HepG2 (cell line): ENCODE measurements around the gene RABL6. TPM values are rescaled to one million over a fixed set of nuclear protein-coding genes. Genes with fewer than 3 reads are reported as not detected.

Experiments used
- CENPT ChIP-seq: sonication (generic); formaldehyde crosslinking; IDR thresholded peaks from 2 replicates; pipeline ENCODE4 v1.8.0; 2022; ENCODE audit warnings: low read depth, mild to moderate bottlenecking, moderate library complexity, missing genetic modification reagents
- HOXA7 ChIP-seq: sonication (generic); formaldehyde crosslinking; IDR thresholded peaks from 2 replicates; pipeline ENCODE4 v1.8.1; 2022; ENCODE audit warnings: mild to moderate bottlenecking, missing genetic modification reagents, moderate library complexity
- HOXA9 ChIP-seq: sonication (generic); formaldehyde crosslinking; IDR thresholded peaks from 2 replicates; pipeline ENCODE4 v1.8.1; 2022; ENCODE audit warnings: missing genetic modification reagents, mild to moderate bottlenecking, moderate library complexity, borderline replicate concordance
- MAFK ChIP-seq, 2 experiments: IDR thresholded peaks in 1 of 2; conservative IDR thresholded peaks in 1 of 2; 2 replicates each; pipeline ENCODE4 v1.6.1; 2011; ENCODE audit warnings: improper control_type of control experiment in 2 of 2, low read length in 2 of 2
- MEF2D ChIP-seq: sonication (generic); formaldehyde crosslinking; IDR thresholded peaks from 2 replicates; pipeline ENCODE4 v1.5.1; 2020; ENCODE audit warnings: mild to moderate bottlenecking, missing genetic modification reagents
- PREB ChIP-seq: sonication (generic); formaldehyde crosslinking; IDR thresholded peaks from 2 replicates; pipeline ENCODE4 v1.4.0; 2020; ENCODE audit warnings: missing genetic modification reagents
- TFDP2 ChIP-seq: sonication (generic); formaldehyde crosslinking; IDR thresholded peaks from 2 replicates; pipeline ENCODE4 v1.4.0; 2020; ENCODE audit warnings: missing genetic modification reagents
- THAP11 ChIP-seq: IDR thresholded peaks from 2 replicates; pipeline ENCODE4 v1.6.1; 2016; ENCODE audit warnings: missing biosample characterization, missing genetic modification reagents
- TIGD3 ChIP-seq: sonication (generic); formaldehyde crosslinking; IDR thresholded peaks from 2 replicates; pipeline ENCODE4 v1.5.1; 2020; ENCODE audit warnings: mild to moderate bottlenecking, missing genetic modification reagents, borderline replicate concordance
- ZEB1 ChIP-seq: IDR thresholded peaks from 2 replicates; pipeline ENCODE4 v1.6.1; 2012; ENCODE audit warnings: mild to moderate bottlenecking, low read depth, inconsistent platforms; ENCODE audit not compliant: insufficient replicate concordance
- ZFP36L1 ChIP-seq: sonication (generic); formaldehyde crosslinking; IDR thresholded peaks from 2 replicates; pipeline ENCODE4 v1.8.0; 2022; ENCODE audit warnings: mild to moderate bottlenecking, missing genetic modification reagents, moderate library complexity
- ZFP36L2 ChIP-seq: sonication (generic); formaldehyde crosslinking; IDR thresholded peaks from 2 replicates; pipeline ENCODE4 v1.4.0; 2020; ENCODE audit warnings: missing genetic modification reagents
- ZNF484 ChIP-seq: sonication (generic); formaldehyde crosslinking; IDR thresholded peaks from 2 replicates; pipeline ENCODE4 v1.5.1; 2020; ENCODE audit warnings: mild to moderate bottlenecking, low read depth, missing genetic modification reagents, borderline replicate concordance
- ZNF644 ChIP-seq: IDR thresholded peaks from 2 replicates; pipeline ENCODE4 v1.6.1; 2016; ENCODE audit warnings: low read depth
- ZNF775 ChIP-seq: sonication (generic); formaldehyde crosslinking; IDR thresholded peaks from 2 replicates; pipeline ENCODE4 v1.4.0; 2020; ENCODE audit warnings: missing genetic modification reagents, mild to moderate bottlenecking, moderate library complexity, borderline replicate concordance
- polyA plus RNA-seq, 8 experiments: library from polyadenylated mRNA; depleted of rRNA in 3 of 8; stranded (reverse) in 7 of 8; unstranded in 1 of 8; fragments of >200 nt; fragmentation: Illumina TruSeq in 4 of 8; extraction: Trizol in 4 of 8; gene quantifications; 2 replicates each; pipeline versions ENCODE4 v1.2.1 to v1.2.3, GENCODE V29; 2011 to 2016; ENCODE audit warnings: low read depth in 4 of 8, missing spikeins in 1 of 8, mixed read lengths in 1 of 8; ENCODE audit not compliant: insufficient read depth in 1 of 8
- total RNA-seq, 5 experiments: library from RNA; depleted of rRNA; stranded (reverse); fragments of >200 nt; fragmentation: Illumina TruSeq; extraction: Trizol; gene quantifications; 2 replicates each; pipeline ENCODE4 v1.2.3, GENCODE V29; 2016; ENCODE audit warnings: low read depth in 1 of 5
- TF ChIP-seq, protein P1 (sequence below): sonication (generic); formaldehyde crosslinking; IDR thresholded peaks from 2 replicates; pipeline ENCODE4 v1.4.0; 2020; ENCODE audit warnings: missing genetic modification reagents, mild to moderate bottlenecking, borderline replicate concordance
- TF ChIP-seq, protein P2 (sequence below), 2 experiments: sonication (generic) in 1 of 2; formaldehyde crosslinking in 1 of 2; IDR thresholded peaks; 2 replicates each; pipeline versions ENCODE4 v1.4.0 to v1.6.1; 2016 to 2020; ENCODE audit warnings: borderline replicate concordance in 1 of 2, low read depth in 1 of 2, mild to moderate bottlenecking in 1 of 2, missing genetic modification reagents in 1 of 2

The RABL6 gene
- total and polyA plus RNA-seq, 2 of the 13 experiments (the other 11 are each of a cell fraction or from before 2014, with no cell fraction given) = 81.5 to 125 TPM

GRCh38 chr9:136848393-136849037, 40.8 kb downstream of the RABL6 start (continued):
- no peak for TF ChIP-seq ZNF775 (CRISPR knock-in tag)
- TF ChIP-seq CENPT (CRISPR knock-in tag) = no peak
- TF ChIP-seq MAFK (conservative IDR thresholded peaks at IDR 0.05 in 1 of 2, IDR thresholded peaks at IDR 0.05 in 1 of 2; ENCODE audit: low read length in 2 of 2) = no peak
- TF ChIP-seq, protein P1, sequence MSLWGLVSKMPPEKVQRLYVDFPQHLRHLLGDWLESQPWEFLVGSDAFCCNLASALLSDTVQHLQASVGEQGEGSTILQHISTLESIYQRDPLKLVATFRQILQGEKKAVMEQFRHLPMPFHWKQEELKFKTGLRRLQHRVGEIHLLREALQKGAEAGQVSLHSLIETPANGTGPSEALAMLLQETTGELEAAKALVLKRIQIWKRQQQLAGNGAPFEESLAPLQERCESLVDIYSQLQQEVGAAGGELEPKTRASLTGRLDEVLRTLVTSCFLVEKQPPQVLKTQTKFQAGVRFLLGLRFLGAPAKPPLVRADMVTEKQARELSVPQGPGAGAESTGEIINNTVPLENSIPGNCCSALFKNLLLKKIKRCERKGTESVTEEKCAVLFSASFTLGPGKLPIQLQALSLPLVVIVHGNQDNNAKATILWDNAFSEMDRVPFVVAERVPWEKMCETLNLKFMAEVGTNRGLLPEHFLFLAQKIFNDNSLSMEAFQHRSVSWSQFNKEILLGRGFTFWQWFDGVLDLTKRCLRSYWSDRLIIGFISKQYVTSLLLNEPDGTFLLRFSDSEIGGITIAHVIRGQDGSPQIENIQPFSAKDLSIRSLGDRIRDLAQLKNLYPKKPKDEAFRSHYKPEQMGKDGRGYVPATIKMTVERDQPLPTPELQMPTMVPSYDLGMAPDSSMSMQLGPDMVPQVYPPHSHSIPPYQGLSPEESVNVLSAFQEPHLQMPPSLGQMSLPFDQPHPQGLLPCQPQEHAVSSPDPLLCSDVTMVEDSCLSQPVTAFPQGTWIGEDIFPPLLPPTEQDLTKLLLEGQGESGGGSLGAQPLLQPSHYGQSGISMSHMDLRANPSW = no peak
- TF ChIP-seq THAP11 (CRISPR knock-in tag) = no peak
- no peak for TF ChIP-seq TIGD3 (CRISPR knock-in tag)
- TF ChIP-seq TFDP2 (CRISPR knock-in tag) = no peak
- TF ChIP-seq ZNF484 = peak; percentile 79; the same call in 1 of the 2 replicates
- TF ChIP-seq, protein P2, sequence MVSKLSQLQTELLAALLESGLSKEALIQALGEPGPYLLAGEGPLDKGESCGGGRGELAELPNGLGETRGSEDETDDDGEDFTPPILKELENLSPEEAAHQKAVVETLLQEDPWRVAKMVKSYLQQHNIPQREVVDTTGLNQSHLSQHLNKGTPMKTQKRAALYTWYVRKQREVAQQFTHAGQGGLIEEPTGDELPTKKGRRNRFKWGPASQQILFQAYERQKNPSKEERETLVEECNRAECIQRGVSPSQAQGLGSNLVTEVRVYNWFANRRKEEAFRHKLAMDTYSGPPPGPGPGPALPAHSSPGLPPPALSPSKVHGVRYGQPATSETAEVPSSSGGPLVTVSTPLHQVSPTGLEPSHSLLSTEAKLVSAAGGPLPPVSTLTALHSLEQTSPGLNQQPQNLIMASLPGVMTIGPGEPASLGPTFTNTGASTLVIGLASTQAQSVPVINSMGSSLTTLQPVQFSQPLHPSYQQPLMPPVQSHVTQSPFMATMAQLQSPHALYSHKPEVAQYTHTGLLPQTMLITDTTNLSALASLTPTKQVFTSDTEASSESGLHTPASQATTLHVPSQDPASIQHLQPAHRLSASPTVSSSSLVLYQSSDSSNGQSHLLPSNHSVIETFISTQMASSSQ (IDR thresholded peaks at IDR 0.05; ENCODE audit: low read depth) = no peak
- TF ChIP-seq, protein P2 (CRISPR knock-in tag; IDR thresholded peaks at IDR 0.05; ENCODE audit: borderline replicate concordance) = no peak; the same call in 1 of the 2 replicates
- no peak for TF ChIP-seq PREB
- no peak for TF ChIP-seq ZNF644 (CRISPR knock-in tag)
- no peak for TF ChIP-seq ZFP36L2
- TF ChIP-seq HOXA9 (CRISPR knock-in tag) = peak; percentile 29; the same call in 1 of the 2 replicates
- TF ChIP-seq MEF2D (CRISPR knock-in tag) = no peak
- TF ChIP-seq ZEB1 = no peak
- TF ChIP-seq HOXA7 (CRISPR knock-in tag) = 0 out of 2 replicates have a peak, but pooled peaks have one; percentile 3
- peak; percentile 10; the same call in 1 of the 2 replicates for TF ChIP-seq ZFP36L1 (CRISPR knock-in tag)
